Measurements from ENCODE around the gene HOXA2.
A peak's percentile ranks its signal among the peaks of the same experiment; 100 is the strongest.

HOXA2 gene

DNA sequence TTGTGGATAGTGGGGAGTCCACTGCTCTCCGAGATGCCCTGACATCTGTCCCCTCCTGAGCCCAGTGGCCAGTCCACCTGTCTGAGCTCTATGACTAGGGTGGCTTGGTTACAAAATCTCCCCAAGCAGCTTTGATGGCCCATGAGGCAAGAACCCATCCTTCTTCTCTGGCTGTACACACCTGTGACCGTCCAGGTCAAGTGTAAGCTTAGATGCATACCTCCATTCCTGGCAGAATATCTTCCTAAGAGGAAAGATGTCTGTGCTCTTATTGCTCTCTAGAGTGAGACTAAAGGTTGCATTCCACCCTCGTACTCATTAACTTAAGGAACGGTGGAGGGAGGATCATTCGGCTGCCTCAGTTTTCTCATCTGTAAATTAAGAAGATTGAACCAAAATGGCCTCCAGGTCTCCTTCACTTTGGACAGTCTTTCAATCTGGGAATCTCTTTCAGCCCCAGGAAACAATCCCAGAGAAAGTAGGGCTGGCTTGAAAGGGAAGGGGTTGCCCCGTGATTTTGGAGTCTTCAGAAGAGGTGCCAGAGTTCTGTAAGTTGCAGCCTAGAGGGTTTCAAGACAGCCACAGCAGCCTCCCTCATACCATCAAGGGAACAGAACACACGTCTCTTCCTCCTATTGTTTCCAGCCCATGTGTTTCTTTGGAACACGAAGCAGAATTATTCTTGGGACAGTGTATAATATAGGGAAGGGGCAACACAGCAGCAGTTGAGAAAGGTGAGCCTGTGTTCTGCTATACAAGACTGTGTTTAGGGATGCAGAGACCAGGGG lies 22.6 kb upstream of the HOXA2 start:
- DNase-seq, result no peak

DNA sequence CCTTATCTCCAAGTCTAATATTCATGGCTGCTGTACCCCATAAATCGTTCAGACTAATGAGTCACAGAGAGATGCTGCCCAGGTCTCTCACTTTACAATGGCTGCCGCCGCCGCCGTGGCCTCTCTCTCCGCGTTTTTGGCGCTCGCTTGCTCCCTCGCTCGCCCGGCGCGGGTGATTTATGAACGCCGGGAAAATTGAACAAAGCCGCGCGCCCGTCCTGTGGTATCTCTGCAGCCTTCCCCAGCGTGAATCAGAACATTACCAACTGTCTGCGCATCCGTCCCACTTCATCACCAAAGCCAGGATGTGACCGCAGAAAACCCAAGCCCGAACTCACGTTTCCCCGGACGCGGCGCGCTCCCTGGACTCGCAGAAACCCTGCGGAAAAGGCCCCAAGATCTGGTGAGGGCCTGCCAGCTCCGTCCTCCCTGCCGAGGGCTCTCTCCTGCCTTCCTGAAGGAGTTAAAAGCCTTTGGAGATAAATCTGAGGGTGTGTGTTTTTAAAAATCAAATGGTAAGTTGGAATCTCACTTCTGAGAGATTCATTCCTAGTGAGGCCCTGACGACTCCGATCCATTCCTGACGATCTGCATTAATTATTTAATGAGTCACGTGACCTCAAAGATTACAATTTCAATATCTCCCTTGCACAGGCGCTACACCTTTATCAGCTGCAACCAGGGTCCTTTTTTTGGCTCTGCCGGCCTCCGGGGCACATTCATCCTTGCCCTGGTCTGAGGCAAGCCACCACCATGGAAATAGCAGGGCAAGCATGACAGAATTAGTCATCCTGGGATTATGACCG lies 21.8 kb upstream of the HOXA2 start:
- peak; percentile 74 for DNase-seq

DNA sequence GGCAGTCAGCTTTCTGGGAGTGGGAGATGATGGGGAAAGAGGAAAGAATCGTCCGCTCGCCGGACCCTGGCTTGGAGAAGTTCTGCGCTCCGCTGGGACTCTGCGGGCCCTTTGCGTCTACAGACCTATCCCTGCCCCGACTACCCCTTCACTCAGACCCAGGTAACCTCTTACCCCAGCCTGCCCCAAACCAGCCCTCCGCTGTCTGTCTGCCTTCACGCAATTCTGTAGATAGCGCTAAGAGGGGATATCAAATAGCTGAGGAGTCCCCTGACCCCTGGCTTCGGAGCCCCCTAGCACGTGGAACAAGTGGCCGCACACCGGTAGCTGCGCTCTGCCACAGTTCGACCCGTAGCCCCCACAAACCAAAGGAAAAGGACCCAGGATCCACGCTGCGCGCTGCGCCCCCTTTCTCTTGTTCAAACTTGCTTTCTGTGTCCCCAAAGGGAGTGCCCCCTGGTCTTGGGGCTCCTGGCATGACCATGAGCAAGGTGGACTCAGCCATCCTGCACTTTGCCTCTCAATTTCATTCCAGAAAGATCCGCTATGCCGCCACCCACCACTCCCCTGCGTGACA lies 21.1 kb upstream of the HOXA2 start:
- peak; percentile 46 for DNase-seq

DNA sequence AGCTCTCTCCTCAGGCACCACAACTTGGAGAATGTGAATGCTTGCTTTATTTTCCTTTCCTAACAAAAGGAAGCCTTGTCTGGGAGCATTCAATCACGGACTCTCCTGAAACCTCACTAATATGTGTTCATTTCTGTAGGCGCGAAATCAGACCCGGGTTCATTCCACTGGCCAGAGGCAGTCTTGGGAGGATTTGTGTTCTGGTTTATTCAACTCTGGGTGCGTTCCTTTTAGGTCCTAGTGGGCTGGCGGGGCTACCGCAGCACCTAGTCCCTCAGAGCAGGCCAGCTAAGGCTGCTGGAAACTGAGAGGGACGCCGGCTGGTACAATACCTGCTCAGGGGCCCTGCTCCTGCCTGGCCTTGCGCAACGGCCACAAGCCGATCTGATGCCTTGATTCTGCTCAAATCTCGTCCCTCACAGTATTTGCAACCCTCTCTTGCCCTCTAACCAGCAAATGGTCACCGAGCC lies 20.6 kb upstream of the HOXA2 start:
- peak; percentile 70 for DNase-seq

GRCh38 chr7:27122077-27122910 lies 19.8 kb upstream of the HOXA2 start:
- DNase-seq, result peak; percentile 55

- no peak for DNase-seq
These were observed 19.2 kb upstream of the HOXA2 start for GRCh38 chr7:27121684-27122076.

DNA sequence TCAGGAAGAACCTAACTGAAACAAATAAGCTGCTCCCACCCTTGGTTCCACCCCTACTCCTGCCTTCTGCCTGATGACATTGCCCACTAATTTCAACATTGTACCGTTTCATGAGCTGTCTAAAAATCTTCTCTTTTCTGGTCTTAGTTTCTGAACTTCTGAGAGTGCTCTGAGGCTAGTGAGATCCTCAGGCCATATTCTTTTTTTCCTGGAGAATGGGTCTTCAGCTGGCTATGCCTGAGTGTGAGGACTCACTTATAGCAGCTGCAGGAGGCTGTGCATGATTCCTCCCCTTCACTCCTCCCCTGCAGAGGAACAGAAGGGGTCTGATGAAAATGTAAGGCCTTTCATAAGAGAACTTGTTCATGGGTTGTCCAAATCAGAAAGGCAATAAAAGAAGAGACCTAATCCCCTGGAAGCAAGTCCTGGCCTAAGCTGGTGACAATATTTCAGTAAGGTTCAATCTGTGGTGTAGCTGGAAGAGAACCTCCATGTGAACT lies 17.0 kb upstream of the HOXA2 start:
- no peak for DNase-seq

- DNase-seq, result no peak
These were observed 16.1 kb upstream of the HOXA2 start for GRCh38 chr7:27118580-27118979.

DNA sequence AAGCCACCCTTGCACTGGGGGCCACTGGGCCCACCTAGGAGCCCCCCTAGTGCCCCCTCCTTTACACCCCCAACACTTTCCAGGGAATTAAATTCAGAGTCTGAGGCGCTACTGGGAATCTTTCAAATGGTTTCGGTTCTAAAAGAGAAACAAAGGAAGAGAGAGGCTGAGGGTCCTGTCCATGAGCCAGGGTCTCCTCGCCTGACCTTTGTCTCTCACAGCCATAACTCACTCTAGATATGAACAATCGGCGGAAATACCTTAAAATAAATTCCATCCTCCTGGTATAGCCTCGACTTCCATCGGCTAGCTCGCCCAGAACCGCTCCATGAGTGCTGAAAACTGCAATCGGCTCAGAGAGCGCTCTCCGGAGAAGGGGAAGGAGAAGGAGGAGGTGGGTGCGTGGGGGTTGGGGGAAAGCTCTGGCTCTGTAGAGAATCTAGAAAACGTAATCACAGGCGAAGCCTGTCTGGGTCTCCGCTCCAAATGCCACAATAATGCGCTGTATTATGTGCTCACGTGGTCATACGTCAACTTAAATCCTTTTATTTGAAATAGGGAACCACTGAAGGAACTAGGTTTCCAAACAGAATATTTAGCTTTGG lies 15.5 kb upstream of the HOXA2 start:
- DNase-seq, result no peak

GRCh38 chr7:27116962-27117886 lies 14.7 kb upstream of the HOXA2 start:
- DNase-seq, result peak; percentile 48

DNA sequence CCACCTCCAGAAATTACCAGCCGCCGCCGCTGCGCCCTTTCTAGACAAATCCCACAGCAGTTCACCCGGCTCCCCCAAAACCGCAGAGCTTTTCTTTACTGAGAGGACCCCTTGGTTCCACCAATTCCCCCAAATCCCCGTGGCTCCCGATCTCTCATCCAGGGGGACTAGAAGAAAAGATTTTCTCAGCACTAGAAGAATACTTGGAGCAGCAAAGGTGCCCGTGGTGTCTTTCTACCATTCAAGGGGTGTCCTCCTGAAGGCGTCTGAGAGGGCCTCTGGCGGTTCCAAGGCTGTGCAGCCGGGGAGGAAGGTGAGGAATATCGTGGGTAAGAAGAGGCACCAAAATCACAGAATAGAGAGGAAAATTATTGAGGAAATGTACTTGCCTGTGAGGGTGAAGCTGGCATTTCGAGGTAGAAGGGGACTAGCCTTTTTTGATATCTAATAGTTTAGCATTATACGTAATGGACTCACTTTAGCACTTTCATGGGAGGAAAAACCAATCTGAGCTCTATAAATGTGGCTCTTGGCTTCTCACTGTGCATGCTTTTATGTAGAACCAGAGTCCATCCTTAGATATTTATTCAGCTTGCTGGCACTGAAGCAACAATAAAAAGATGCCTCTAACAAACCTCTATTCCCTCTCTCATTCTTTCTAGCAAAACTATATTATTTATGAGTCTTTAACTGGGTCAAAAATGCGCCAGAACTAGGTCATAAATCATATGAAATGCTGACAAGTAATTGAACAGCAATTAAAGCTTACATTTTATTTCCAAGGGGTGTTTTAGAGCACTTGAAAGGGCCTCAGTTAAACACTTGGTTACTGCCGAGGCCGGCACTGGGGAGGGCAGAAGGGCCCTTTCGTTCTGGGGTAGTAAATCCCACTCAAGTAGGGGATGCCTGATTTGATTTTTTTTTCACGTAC lies 13.8 kb upstream of the HOXA2 start:
- DNase-seq, result no peak

- peak; percentile 78 for DNase-seq
These were observed 12.9 kb upstream of the HOXA2 start for GRCh38 chr7:27115221-27116026.

GRCh38 chr7:27114881-27115220 lies 12.4 kb upstream of the HOXA2 start:
- peak; percentile 49 for DNase-seq

DNA sequence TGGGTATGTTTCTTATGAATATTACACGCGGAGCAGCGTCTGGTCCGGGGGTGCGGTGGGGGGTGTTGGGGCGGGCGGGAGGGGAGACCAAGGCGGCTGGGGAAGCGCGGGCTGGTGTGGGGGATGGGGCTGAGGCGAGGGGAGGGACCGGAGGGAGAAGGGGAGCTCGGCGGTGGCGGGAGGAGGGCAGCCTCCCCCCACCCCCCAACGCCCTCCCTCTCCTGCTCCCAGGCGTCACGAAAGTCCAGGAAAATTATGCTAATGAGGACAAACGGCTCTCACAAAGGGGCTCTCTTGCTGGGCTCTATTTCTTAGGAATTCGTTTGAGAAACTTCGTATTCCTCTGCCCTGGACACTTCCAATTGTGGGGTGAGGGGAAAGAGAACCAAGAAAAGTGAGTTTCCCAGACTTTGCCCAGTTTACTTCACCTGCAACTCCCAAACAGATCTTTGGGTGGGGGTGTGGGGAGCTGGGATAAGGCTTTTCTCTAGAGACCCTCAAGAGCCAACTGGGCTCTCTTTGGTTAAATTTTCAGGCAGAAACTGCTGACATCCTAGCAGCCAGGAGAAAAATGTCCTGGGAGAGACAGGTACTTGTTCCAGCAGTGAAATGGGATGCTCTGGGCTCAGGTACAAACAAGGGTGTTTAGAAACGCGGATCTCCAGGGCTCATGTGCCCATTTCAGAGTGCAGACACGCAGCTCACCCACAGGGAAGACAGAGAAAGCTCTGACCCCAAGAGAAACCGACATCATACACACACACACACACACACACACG lies 11.7 kb upstream of the HOXA2 start:
- DNase-seq, result peak; percentile 51

DNA sequence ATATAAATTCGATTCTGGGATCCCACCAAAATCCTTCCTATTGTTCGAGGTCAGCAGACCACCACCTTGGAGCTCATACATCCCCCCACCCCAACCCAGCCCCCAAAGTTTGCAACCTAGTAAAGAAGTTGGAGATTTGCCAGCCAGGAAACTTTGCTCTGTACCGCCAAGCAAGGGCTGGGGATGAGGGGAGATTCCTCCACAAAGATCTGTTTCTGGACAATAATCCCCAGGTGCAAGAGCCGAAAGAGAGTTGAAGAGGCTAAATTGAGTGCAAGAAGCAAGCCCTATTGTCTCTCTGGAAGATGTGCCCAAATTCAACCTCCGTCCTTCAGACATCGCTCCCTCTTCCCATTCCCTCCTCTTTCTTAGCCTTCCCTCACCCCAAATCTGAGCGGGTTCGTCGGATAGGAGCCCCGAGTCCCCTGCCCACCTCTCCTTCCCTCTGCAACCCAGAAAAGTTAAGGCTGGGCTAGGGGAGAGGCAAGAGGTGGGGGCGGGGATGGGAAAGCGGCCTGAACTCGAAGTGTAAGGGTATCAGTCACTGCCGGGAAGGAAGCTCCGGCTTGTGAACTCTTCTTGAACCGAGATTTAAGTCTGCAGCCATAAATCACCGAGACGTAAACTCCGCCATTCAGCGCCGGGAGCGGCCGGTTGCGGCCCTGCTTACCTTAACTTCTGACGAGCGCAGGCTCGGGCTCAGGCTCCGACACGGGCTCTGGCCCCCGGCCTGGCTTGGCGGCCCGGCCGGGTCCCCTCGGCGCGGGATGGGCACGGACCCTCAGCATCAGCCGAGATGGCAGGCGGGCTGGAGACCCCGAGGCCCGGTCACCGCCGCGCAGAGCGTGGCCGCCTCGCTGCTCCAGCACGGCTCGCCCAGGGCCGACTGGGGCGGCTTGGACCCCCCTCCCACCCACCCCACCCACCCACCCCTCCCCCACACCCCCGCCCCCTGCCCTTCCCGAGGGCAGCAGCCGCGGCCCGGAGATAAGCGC lies 10.8 kb upstream of the HOXA2 start:
- DNase-seq, result peak; percentile 88

- DNase-seq, result no peak
These were observed 9.9 kb upstream of the HOXA2 start for GRCh38 chr7:27112361-27112760.

GRCh38 chr7:27111751-27112277 lies 9.3 kb upstream of the HOXA2 start:
- DNase-seq, result no peak
